ENCODE data around the gene DYNLT1.

The DYNLT1 gene

DNA sequence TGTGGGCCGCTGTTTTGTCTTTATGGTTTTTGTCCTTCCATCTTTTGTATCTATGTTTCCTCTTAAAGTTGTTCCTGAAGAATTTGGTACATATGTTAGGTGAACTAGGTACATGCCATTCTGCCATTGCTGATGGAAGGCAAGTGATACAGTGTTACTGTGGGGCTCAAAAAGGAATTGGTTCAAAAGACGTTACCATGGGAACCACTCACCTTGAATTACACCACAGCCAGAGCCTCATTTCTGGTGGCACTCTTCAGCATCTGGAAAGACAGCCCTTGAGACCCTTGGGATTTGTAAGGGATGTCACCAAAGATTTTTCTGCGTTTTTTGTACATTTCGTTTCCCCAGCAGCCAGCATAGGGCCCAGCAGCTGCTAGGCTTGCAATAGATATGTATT is 52.7 kb downstream of the DYNLT1 start:
- DNase-seq, result no peak

DNA sequence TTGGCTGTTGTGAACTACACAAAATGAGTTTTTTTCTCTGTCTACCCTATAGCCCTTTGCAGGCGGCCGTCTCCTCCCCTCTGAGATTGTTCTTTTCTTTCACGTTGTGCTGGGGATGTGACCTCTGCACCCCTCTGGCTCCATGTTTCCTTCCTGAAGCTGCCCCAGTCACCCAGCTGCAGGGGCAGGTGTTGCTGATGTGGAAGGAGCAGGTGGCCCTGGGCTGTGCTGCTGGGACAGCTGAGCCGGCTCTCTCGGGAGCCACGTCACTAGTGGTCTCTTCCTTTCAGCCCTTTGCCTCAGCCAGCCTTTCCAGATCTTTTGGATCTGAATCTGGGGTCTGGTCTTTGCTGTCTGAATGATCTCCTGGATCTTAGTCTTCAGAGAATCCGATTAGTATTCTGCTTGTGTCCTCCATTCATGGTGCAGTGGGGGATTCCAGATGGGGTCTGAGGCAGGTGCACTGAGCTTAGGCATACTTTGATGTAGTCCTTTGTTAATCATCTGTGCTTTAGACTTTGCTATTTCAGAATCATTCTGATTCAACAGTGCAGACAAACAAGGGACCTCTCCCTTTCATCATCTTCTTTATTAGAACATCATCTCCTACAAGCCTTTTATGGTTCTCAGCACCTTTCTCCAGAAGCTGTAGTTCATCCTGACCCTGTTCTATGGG is 53.3 kb downstream of the DYNLT1 start:
- DNase-seq, result no peak

DNA sequence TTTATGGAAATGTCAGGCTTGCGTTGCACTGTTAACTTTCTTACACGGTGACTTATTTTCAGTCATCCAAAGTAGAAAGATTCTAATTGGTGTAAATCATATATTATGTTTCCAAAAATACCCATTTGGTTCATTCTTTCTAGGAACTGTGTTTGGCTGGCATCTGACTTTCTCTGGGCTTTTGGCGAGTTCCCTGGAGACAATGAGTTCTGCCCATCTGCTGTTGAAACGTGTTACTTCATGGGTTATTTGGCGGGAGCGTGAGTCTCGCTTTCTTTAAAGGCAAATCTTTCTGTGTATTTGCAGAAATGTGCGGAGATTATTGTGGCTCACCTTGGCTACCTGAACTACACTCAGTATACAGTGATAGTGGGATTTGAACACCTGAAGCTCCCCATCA is 55.2 kb downstream of the DYNLT1 start:
- DNase-seq, result no peak

DNA sequence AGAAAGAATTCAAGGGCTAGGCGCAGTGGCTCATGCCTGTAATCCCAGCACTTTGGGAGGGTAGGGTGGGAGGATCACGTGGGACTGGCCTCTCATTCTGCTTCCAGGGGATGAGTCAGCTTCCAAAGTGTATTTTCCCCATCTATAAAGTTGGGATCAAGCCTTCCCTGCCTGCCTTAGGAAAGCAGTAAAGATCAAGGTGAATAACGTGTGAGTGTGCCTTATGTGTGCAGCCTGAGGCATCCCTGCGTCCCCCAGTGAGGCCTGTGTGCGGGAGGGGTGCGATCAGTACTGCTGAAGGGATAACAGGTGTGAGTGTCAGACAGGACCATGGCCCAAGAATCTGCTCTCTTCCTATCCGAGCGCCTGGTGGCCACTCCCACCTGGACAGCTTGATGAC is 57.9 kb downstream of the DYNLT1 start:
- no peak for DNase-seq
